ENCODE results near the gene EPHX1.

Gene EPHX1

GRCh38 chr1:225855503-225856300 lies 45.8 kb downstream of the EPHX1 start:
- no peak for FAIRE-seq
- DNase-seq (ENCODE audit: extremely low spot score, insufficient read length, low read depth) = no peak

- FAIRE-seq = no peak
- DNase-seq (ENCODE audit: extremely low spot score, insufficient read length, low read depth) = no peak
Measured at GRCh38 chr1:225857256-225857655, 47.3 kb downstream of the EPHX1 start.

GRCh38 chr1:225859151-225859550 lies 49.2 kb downstream of the EPHX1 start:
- FAIRE-seq (no peak), DNase-seq (ENCODE audit: extremely low spot score, insufficient read length, low read depth) (no peak)

GRCh38 chr1:225860107-225860506 lies 50.2 kb downstream of the EPHX1 start:
- no peak for DNase-seq (ENCODE audit: extremely low spot score, insufficient read length, low read depth)
- no peak for FAIRE-seq

GRCh38 chr1:225860876-225861441 lies 51.0 kb downstream of the EPHX1 start:
- no peak for DNase-seq (ENCODE audit: extremely low spot score, insufficient read length, low read depth)
- no peak for FAIRE-seq

- no peak for FAIRE-seq
- DNase-seq (ENCODE audit: extremely low spot score, insufficient read length, low read depth) = no peak
Measured at GRCh38 chr1:225861834-225862580, 52.1 kb downstream of the EPHX1 start.

GRCh38 chr1:225862581-225862950 lies 52.6 kb downstream of the EPHX1 start:
- no peak for FAIRE-seq

GRCh38 chr1:225863167-225863566 lies 53.2 kb downstream of the EPHX1 start:
- no peak for FAIRE-seq

More at GRCh38 chr1:225862581-225862950, 52.6 kb downstream of the EPHX1 start:
- DNase-seq (ENCODE audit: extremely low spot score, insufficient read length, low read depth) = no peak

GRCh38 chr1:225865514-225865913 lies 55.6 kb downstream of the EPHX1 start:
- DNase-seq (ENCODE audit: extremely low spot score, insufficient read length, low read depth) (no peak), FAIRE-seq (no peak)

More at GRCh38 chr1:225863167-225863566, 53.2 kb downstream of the EPHX1 start:
- no peak for DNase-seq (ENCODE audit: extremely low spot score, insufficient read length, low read depth)

GRCh38 chr1:225866061-225866837 lies 56.3 kb downstream of the EPHX1 start:
- FAIRE-seq (no peak), DNase-seq (ENCODE audit: extremely low spot score, insufficient read length, low read depth) (no peak)

GRCh38 chr1:225866981-225867380 lies 57.1 kb downstream of the EPHX1 start:
- no peak for DNase-seq (ENCODE audit: extremely low spot score, insufficient read length, low read depth)
- no peak for FAIRE-seq

- FAIRE-seq = no peak
- no peak for DNase-seq (ENCODE audit: extremely low spot score, insufficient read length, low read depth)
Measured at GRCh38 chr1:225868631-225869330, 58.9 kb downstream of the EPHX1 start.

GRCh38 chr1:225870911-225871310 lies 61.0 kb downstream of the EPHX1 start:
- no peak for DNase-seq (ENCODE audit: extremely low spot score, insufficient read length, low read depth)
- FAIRE-seq = no peak

- DNase-seq (ENCODE audit: extremely low spot score, insufficient read length, low read depth) (no peak), FAIRE-seq (no peak)
Measured at GRCh38 chr1:225871359-225872074, 61.6 kb downstream of the EPHX1 start.

- DNase-seq (ENCODE audit: extremely low spot score, insufficient read length, low read depth) = no peak
- no peak for FAIRE-seq
Measured at GRCh38 chr1:225872075-225872430, 62.1 kb downstream of the EPHX1 start.

- FAIRE-seq = no peak
- DNase-seq (ENCODE audit: extremely low spot score, insufficient read length, low read depth) = no peak
Measured at GRCh38 chr1:225873281-225873850, 63.4 kb downstream of the EPHX1 start.

- no peak for FAIRE-seq
Measured at GRCh38 chr1:225874431-225874830, 64.5 kb downstream of the EPHX1 start.

GRCh38 chr1:225875044-225875815 lies 65.3 kb downstream of the EPHX1 start:
- DNase-seq (ENCODE audit: extremely low spot score, insufficient read length, low read depth) (no peak), FAIRE-seq (no peak)

More at GRCh38 chr1:225874431-225874830, 64.5 kb downstream of the EPHX1 start:
- DNase-seq (ENCODE audit: extremely low spot score, insufficient read length, low read depth) = no peak

Data from GM18507 (cell line).